Measurements from ENCODE around the gene CDC27.

- TF ChIP-seq CREB5 (CRISPR knock-in tag; IDR thresholded peaks at IDR 0.05; ENCODE audit: low read depth) (no peak), ISL1 (CRISPR knock-in tag; IDR thresholded peaks at IDR 0.05) (no peak), ZNF8 (CRISPR knock-in tag; IDR thresholded peaks at IDR 0.05) (no peak), TSHZ2 (CRISPR knock-in tag; IDR thresholded peaks at IDR 0.05) (no peak), SNAI2 (CRISPR knock-in tag; IDR thresholded peaks at IDR 0.05) (no peak), ARNTL (CRISPR knock-in tag; IDR thresholded peaks at IDR 0.05; ENCODE audit: borderline replicate concordance, low read depth) (no peak), OSR1 (CRISPR knock-in tag; IDR thresholded peaks at IDR 0.05) (no peak), CSDC2 (CRISPR knock-in tag; IDR thresholded peaks at IDR 0.05) (no peak), ZFP30 (CRISPR knock-in tag; IDR thresholded peaks at IDR 0.05) (no peak), RARB (CRISPR knock-in tag; IDR thresholded peaks at IDR 0.05) (no peak), PATZ1 (CRISPR knock-in tag; IDR thresholded peaks at IDR 0.05; ENCODE audit: borderline replicate concordance) (no peak), TCF4 (CRISPR knock-in tag; IDR thresholded peaks at IDR 0.05; ENCODE audit: borderline replicate concordance) (no peak), GLIS3 (CRISPR knock-in tag; IDR thresholded peaks at IDR 0.05) (no peak), CSRNP3 (CRISPR knock-in tag; IDR thresholded peaks at IDR 0.05) (no peak)
Measured at GRCh38 chr17:47099451-47099986, 89.6 kb downstream of the CDC27 start.
